AG10803 (cell line): ENCODE results near the gene LHFPL3.

Experiments
- DNase-seq: peaks from one replicate; pipeline ENCODE4 v3.0.0; 2010; ENCODE audit warnings: low read depth
- H3K4me3 ChIP-seq: 2 replicates; pipeline ENCODE4 v1.5.1; 2011; ENCODE audit warnings: mild to moderate bottlenecking, low read length, control low read depth
- TF ChIP-seq, protein P1 (sequence below): conservative IDR thresholded peaks from 2 replicates; pipeline ENCODE4 v1.5.1; 2011; ENCODE audit warnings: mild to moderate bottlenecking, low read length, control low read depth, inconsistent platforms

LHFPL3 gene

DNA sequence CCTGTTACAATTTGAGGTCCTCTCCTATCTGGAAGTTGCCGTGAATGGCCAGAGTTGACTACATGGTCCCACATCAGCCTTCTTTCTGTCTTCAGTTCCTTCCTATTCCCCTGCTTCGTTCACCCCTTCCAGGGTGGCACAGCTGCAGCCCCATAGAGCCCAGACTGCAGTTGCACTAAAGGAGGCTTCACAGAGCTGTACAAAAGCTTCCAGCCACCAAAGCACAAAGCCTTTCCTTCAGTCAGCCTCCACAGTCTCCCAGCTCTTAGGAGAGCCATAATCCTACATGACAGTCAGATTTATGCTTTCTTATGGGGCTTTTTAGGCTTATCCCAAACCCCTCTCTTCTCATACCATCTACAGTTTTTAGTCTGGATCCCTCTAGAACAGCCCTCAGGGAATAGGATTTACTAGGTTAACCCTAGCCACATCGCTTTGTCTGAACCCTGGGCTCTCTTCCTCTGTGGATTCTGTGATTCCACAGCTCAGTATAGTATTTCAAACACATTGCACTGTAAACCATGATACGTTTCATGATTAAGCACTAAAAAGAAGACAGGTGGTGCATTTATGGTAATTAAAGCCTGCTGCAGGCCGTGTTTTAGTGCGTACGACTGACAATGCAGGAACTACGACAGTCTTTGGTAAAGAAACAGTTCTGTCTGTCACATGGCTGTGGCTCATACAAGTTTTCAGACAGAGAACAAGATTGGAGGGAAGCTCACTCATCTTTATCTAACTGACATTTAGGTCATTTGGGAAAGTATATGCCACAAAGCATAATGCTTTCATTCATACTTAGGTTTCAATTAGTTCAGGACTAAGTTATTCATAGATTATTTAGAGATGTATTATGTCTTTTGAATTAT, 477.3 kb downstream of the LHFPL3 start:
- TF ChIP-seq, protein P1, sequence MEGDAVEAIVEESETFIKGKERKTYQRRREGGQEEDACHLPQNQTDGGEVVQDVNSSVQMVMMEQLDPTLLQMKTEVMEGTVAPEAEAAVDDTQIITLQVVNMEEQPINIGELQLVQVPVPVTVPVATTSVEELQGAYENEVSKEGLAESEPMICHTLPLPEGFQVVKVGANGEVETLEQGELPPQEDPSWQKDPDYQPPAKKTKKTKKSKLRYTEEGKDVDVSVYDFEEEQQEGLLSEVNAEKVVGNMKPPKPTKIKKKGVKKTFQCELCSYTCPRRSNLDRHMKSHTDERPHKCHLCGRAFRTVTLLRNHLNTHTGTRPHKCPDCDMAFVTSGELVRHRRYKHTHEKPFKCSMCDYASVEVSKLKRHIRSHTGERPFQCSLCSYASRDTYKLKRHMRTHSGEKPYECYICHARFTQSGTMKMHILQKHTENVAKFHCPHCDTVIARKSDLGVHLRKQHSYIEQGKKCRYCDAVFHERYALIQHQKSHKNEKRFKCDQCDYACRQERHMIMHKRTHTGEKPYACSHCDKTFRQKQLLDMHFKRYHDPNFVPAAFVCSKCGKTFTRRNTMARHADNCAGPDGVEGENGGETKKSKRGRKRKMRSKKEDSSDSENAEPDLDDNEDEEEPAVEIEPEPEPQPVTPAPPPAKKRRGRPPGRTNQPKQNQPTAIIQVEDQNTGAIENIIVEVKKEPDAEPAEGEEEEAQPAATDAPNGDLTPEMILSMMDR = no peak
- no peak overlapping the region for H3K4me3 ChIP-seq
- DNase-seq = no peak

- DNase-seq = no peak
- TF ChIP-seq, protein P1 = no peak
- H3K4me3 ChIP-seq = no peak overlapping the region
Observed at GRCh38 chr7:104807671-104808070, 479.3 kb downstream of the LHFPL3 start.

DNA sequence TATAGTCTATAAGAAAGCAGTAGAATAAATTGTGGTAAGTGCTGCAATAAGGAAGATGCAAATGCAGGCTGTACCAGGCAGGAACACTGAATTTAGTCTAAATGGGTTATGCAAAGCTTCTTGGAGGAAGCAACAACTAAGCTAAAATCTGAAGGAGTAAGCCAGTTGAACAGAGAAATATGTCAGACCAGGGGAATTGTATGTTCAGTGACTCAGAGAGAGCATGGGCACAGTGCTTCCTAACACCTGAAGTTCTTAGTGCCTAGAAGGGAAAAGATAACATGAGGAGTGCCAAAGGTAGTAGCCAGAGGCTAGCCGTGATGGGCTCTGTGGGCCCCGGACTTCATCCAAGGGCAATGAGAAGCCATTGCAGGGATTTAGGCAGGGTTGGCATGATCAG, 481.5 kb downstream of the LHFPL3 start:
- TF ChIP-seq, protein P1 = no peak
- H3K4me3 ChIP-seq = no peak overlapping the region
- DNase-seq = no peak

GRCh38 chr7:104814126-104814525, 485.7 kb downstream of the LHFPL3 start:
- TF ChIP-seq, protein P1 = no peak
- no peak overlapping the region for H3K4me3 ChIP-seq
- DNase-seq = no peak

- TF ChIP-seq, protein P1 = no peak
- DNase-seq = no peak
- no peak overlapping the region for H3K4me3 ChIP-seq
Observed at GRCh38 chr7:104814671-104815400, 486.4 kb downstream of the LHFPL3 start.

- no peak for DNase-seq
- no peak overlapping the region for H3K4me3 ChIP-seq
- TF ChIP-seq, protein P1 = no peak
Observed at GRCh38 chr7:104816537-104816936, 488.1 kb downstream of the LHFPL3 start.
